Activated CD4-positive, alpha-beta memory T cell treated with anti-CD3 and anti-CD28 coated beads for 36 hours (primary cell): ENCODE measurements around the gene SLC4A5. TPM values are rescaled to one million over a fixed set of nuclear protein-coding genes. Genes with fewer than 3 reads are reported as not detected.

Experiments used
- CTCF ChIA-PET: fragments of 350-600 bp; sonication (Branson Sonifier 250); formaldehyde crosslinking; loops from one replicate; lab custom pipeline; 2021; ENCODE audit warnings: antibody characterized with exemption, inconsistent platforms; lab: Charles Lee
- POLR2A ChIA-PET: fragments of 350-600 bp; sonication (Branson Sonifier 250); formaldehyde crosslinking; loops from one replicate; lab custom pipeline; 2021; ENCODE audit warnings: antibody characterized with exemption; lab: Charles Lee
- DNase-seq: peaks from one replicate; pipeline ENCODE4 v3.0.0-alpha.2; 2020
- H3K27ac Mint-ChIP-seq: one replicate; pipeline ENCODE4 v1.8.0; 2021; ENCODE audit warnings: mixed read lengths
- H3K27me3 Mint-ChIP-seq: one replicate; pipeline ENCODE4 v1.8.0; 2021; ENCODE audit warnings: mixed read lengths
- H3K36me3 Mint-ChIP-seq: one replicate; pipeline ENCODE4 v1.8.0; 2021; ENCODE audit warnings: mixed read lengths
- H3K4me1 Mint-ChIP-seq: one replicate; pipeline ENCODE4 v1.8.0; 2021; ENCODE audit warnings: low read depth, mixed read lengths
- H3K4me3 Mint-ChIP-seq: one replicate; pipeline ENCODE4 v1.8.0; 2021; ENCODE audit warnings: mild to moderate bottlenecking, mixed read lengths
- H3K9me3 Mint-ChIP-seq: one replicate; pipeline ENCODE4 v1.8.0; 2021; ENCODE audit warnings: mixed read lengths
- intact Hi-C: fragments of 100-400 bp; cut with micrococcal nuclease; formaldehyde crosslinking; loops from one replicate; pipeline ENCODE4 v1.15.1; 2023
- total RNA-seq, 2 experiments: library from RNA; stranded (reverse); gene quantifications; one replicate each; pipeline ENCODE4 v1.2.3, GENCODE V29; 2021

SLC4A5 gene
- total RNA-seq, 2 experiments from 2014 or later = 2.9 to 3.1 TPM

GRCh38 chr2:74177696-74178095 is 165.5 kb downstream of the SLC4A5 start:
- H3K4me3 Mint-ChIP-seq = peak overlapping the region; percentile 83
- ChIA-PET POLR2A (interaction anchor here (1.0 to 5.6 kb wide), 7 partner anchors 9 to 349 kb away, joined by 4 to 124 read pairs (median 10); partner anchors contain the start of genes BOLA3, MTHFD2 and STAMBP), CTCF (interaction anchor here (1.1 to 3.8 kb wide), 8 partner anchors 9 to 350 kb away, joined by 4 to 42 read pairs (median 14); partner anchors contain the start of genes BOLA3, MTHFD2 and STAMBP)
- H3K9me3 Mint-ChIP-seq = no peaks in the 10 kb centered on the region
- no peak for DNase-seq
- peak overlapping the region; percentile 76 for H3K27ac Mint-ChIP-seq
- intact Hi-C loops = loop anchor here (1.0 to 10.0 kb wide), 4 partner anchors 21 to 253 kb away; partner anchors contain the start of genes DGUOK and MTHFD2
- H3K4me1 Mint-ChIP-seq = peaks cover 51% of the 10 kb centered on the region
- H3K27me3 Mint-ChIP-seq = no peaks in the 10 kb centered on the region
- H3K36me3 Mint-ChIP-seq = peaks cover 12% of the 10 kb centered on the region

- Mint-ChIP-seq H3K4me1 (peaks cover 49% of the 10 kb centered on the region), H3K9me3 (no peaks in the 10 kb centered on the region), H3K36me3 (peaks cover 23% of the 10 kb centered on the region), H3K4me3 (no peak overlapping the region), H3K27me3 (no peaks in the 10 kb centered on the region), H3K27ac (no peak overlapping the region)
- intact Hi-C loops = loop anchor here (10.0 kb wide), 1 partner anchor 250 kb away; the partner anchor contains the start of gene DGUOK
- ChIA-PET CTCF (no interaction called here), POLR2A (no interaction called here)
- no peak for DNase-seq
These were observed 168.3 kb downstream of the SLC4A5 start for GRCh38 chr2:74174909-74175308.

GRCh38 chr2:74168739-74169138 is 174.5 kb downstream of the SLC4A5 start:
- H3K27ac Mint-ChIP-seq = peak overlapping the region; percentile 74
- H3K27me3 Mint-ChIP-seq = no peaks in the 10 kb centered on the region
- intact Hi-C loops = loop anchor here (5.0 kb wide), 1 partner anchor 39 kb away; no protein-coding TSS in a partner anchor
- ChIA-PET POLR2A (interaction anchor here (0.8 to 2.0 kb wide), 3 partner anchors 10 to 37 kb away, joined by 3 to 10 read pairs (median 5); partner anchors contain the start of gene MOB1A), CTCF (interaction anchor here (0.8 to 1.9 kb wide), 4 partner anchors 10 to 31 kb away, joined by 3 to 11 read pairs (median 4); partner anchors contain the start of gene MOB1A)
- peaks cover 2% of the 10 kb centered on the region for H3K9me3 Mint-ChIP-seq
- H3K4me1 Mint-ChIP-seq = peaks cover 35% of the 10 kb centered on the region
- DNase-seq = no peak
- H3K36me3 Mint-ChIP-seq = peaks cover 48% of the 10 kb centered on the region
- H3K4me3 Mint-ChIP-seq = no peak overlapping the region

Other genes with a start within 250 kb of the SLC4A5 start
- gene BOLA3, start 195.5 kb downstream of the SLC4A5 start, total RNA-seq = 10 to 100 TPM; 97.2 to 99.8 TPM
- gene MOB1A, start 164.5 kb downstream of the SLC4A5 start, total RNA-seq = 100 to 1,000 TPM; 159 to 170 TPM
- 100 to 1,000 TPM; 518 to 525 TPM for gene MTHFD2, start 144.8 kb downstream of the SLC4A5 start, total RNA-seq
- gene DCTN1, start 36.9 kb upstream of the SLC4A5 start, total RNA-seq = 10 to 100 TPM; 75.6 to 79.5 TPM
- 1 to 10 TPM; 2.4 to 2.8 TPM for gene C2orf81, start 78.2 kb upstream of the SLC4A5 start, total RNA-seq
- gene WDR54, start 78.3 kb upstream of the SLC4A5 start, total RNA-seq = 100 to 1,000 TPM; 101 TPM
- gene RTKN, start 98.5 kb upstream of the SLC4A5 start, total RNA-seq = 1 to 10 TPM; 1.4 to 1.6 TPM
- gene INO80B, start 111.7 kb upstream of the SLC4A5 start, total RNA-seq = 10 to 100 TPM; 32.8 to 35.0 TPM
- 10 to 100 TPM; 32.9 to 35.9 TPM for gene WBP1, start 115.0 kb upstream of the SLC4A5 start, total RNA-seq
- 10 to 100 TPM; 56.5 to 58.2 TPM for gene MOGS, start 122.0 kb upstream of the SLC4A5 start, total RNA-seq
- 100 to 1,000 TPM; 117 to 121 TPM for gene MRPL53, start 129.3 kb upstream of the SLC4A5 start, total RNA-seq
- gene CCDC142, start 139.6 kb upstream of the SLC4A5 start, total RNA-seq = 10 to 100 TPM; 10.1 to 10.8 TPM
- 10 to 100 TPM; 27.3 to 29.1 TPM for gene TTC31, start 139.7 kb upstream of the SLC4A5 start, total RNA-seq
- gene LBX2, start 156.2 kb upstream of the SLC4A5 start, total RNA-seq = under 1 TPM; 0.52 to 0.63 TPM
- gene PCGF1, start 164.3 kb upstream of the SLC4A5 start, total RNA-seq = 10 to 100 TPM; 22.6 to 26.0 TPM
- under 1 TPM; 0.52 to 0.94 TPM for gene TLX2, start 171.0 kb upstream of the SLC4A5 start, total RNA-seq
- under 1 TPM; 0.33 to 0.56 TPM for gene DQX1, start 182.8 kb upstream of the SLC4A5 start, total RNA-seq
- gene AUP1, start 186.3 kb upstream of the SLC4A5 start, total RNA-seq = 10 to 100 TPM; 92.1 to 98.0 TPM
- 10 to 100 TPM; 70.6 to 72.3 TPM for gene HTRA2, start 186.5 kb upstream of the SLC4A5 start, total RNA-seq
- 1 to 10 TPM in 1 of 2 experiments, under 1 TPM in 1; 0.90 to 1.1 TPM for gene LOXL3, start 210.5 kb upstream of the SLC4A5 start, total RNA-seq
- 10 to 100 TPM; 23.1 to 24.5 TPM for gene DOK1, start 211.3 kb upstream of the SLC4A5 start, total RNA-seq